B cell (primary cell): Measurements from ENCODE around the gene CBX2. TPM values are rescaled to one million over a fixed set of nuclear protein-coding genes. Genes with fewer than 3 reads are reported as not detected.

ENCODE experiments used
- ATAC-seq: fragments of 200-7000 bp; cut with Tn5 transposase; one replicate; pipeline ENCODE4 v1.10.0; 2021; ENCODE audit warnings: low read depth, mild to moderate bottlenecking, moderate number of reproducible peaks, moderate library complexity
- CTCF ChIA-PET: fragments of 350-600 bp; sonication (Branson Sonifier 250); formaldehyde crosslinking; loops from one replicate; lab custom pipeline; 2021; ENCODE audit warnings: antibody characterized with exemption, inconsistent platforms; lab: Charles Lee
- POLR2A ChIA-PET: fragments of 350-600 bp; sonication (Branson Sonifier 250); formaldehyde crosslinking; loops from one replicate; lab custom pipeline; 2021; ENCODE audit warnings: antibody characterized with exemption; lab: Charles Lee
- DNase-seq: peaks from one replicate; pipeline ENCODE4 v3.0.0; 2013
- H2AFZ ChIP-seq: 2 replicates; pipeline ENCODE4 v1.6.1; 2012; ENCODE audit warnings: mild to moderate bottlenecking, low read depth, low read length; ENCODE audit not compliant: insufficient read depth, poor library complexity, severe bottlenecking
- H3K27ac ChIP-seq, 2 donors: 1 replicate in 1 of 2; 2 replicates in 1 of 2; pipeline ENCODE4 v1.5.1; 2012 to 2013; ENCODE audit warnings: low read length in 2 of 2, mild to moderate bottlenecking in 2 of 2, moderate library complexity in 1 of 2
- H3K27me3 ChIP-seq, 4 experiments: fragments of 200-600 bp in 1 of 4; sonication (generic) in 1 of 4; replicated peaks in 1 of 4; 1 replicate in 2 of 4; 2 replicates in 2 of 4; pipeline versions ENCODE4 v1.6.1 to v1.7.0; 2013 to 2016; ENCODE audit warnings: low read length in 3 of 4, mild to moderate bottlenecking in 2 of 4, mixed read lengths in 1 of 4, moderate library complexity in 1 of 4; ENCODE audit not compliant: insufficient read depth in 4 of 4, control insufficient read depth in 3 of 4; ENCODE audit errors: control extremely low read depth in 1 of 4
- H3K36me3 ChIP-seq, 2 experiments: replicated peaks in 1 of 2; 1 replicate in 1 of 2; 2 replicates in 1 of 2; pipeline versions ENCODE4 v1.6.1 to v1.7.1; 2013; ENCODE audit warnings: low read length in 1 of 2; ENCODE audit not compliant: insufficient read depth in 2 of 2, control insufficient read depth in 1 of 2; ENCODE audit errors: control extremely low read depth in 1 of 2, extremely low read depth in 1 of 2
- H3K4me1 ChIP-seq, 2 donors: fragments of 200-600 bp in 1 of 2; sonication (generic) in 1 of 2; 1 replicate in 1 of 2; 2 replicates in 1 of 2; pipeline versions ENCODE4 v1.5.1 to v1.6.1; 2013 to 2017; ENCODE audit warnings: low read length in 2 of 2; ENCODE audit not compliant: control insufficient read depth in 2 of 2, insufficient read depth in 2 of 2
- H3K4me2 ChIP-seq: replicated peaks from 2 replicates; pipeline ENCODE3; 2012; ENCODE audit warnings: mild to moderate bottlenecking, low read depth, low read length; ENCODE audit not compliant: poor library complexity, severe bottlenecking
- H3K4me3 ChIP-seq, 5 experiments: fragments of 200-600 bp in 1 of 5; sonication (generic) in 1 of 5; 1 replicate in 3 of 5; 2 replicates in 2 of 5; pipeline versions ENCODE4 v1.5.1 to v1.7.0; 2011 to 2016; ENCODE audit warnings: low read length in 4 of 5, mild to moderate bottlenecking in 4 of 5, low read depth in 2 of 5, control low read depth in 1 of 5, moderate library complexity in 1 of 5; ENCODE audit not compliant: insufficient read depth in 1 of 5; ENCODE audit errors: control extremely low read depth in 1 of 5, extremely low read depth in 1 of 5
- H3K79me2 ChIP-seq: fragments of 200-600 bp; sonication (generic); one replicate; pipeline ENCODE4 v1.6.0; 2016; ENCODE audit warnings: low read length; ENCODE audit not compliant: control insufficient read depth, insufficient read depth
- H3K9ac ChIP-seq: fragments of 200-600 bp; sonication (generic); 2 replicates; pipeline ENCODE4 v1.6.1; 2017; ENCODE audit warnings: mild to moderate bottlenecking, low read length, moderate library complexity
- H3K9me3 ChIP-seq, 3 donors: one replicate each; pipeline versions ENCODE4 v1.6.1 to v1.7.1; 2013; ENCODE audit warnings: low read length in 2 of 3; ENCODE audit not compliant: control insufficient read depth in 2 of 3, insufficient read depth in 1 of 3; ENCODE audit errors: control extremely low read depth in 1 of 3
- H4K20me1 ChIP-seq: 2 replicates; pipeline ENCODE4 v1.6.0; 2012; ENCODE audit warnings: mild to moderate bottlenecking, low read length; ENCODE audit not compliant: insufficient read depth, control insufficient read depth, poor library complexity, severe bottlenecking
- H3K27ac Mint-ChIP-seq: one replicate; pipeline ENCODE4 v1.8.0; 2021; ENCODE audit warnings: mixed read lengths
- H3K27me3 Mint-ChIP-seq: one replicate; pipeline ENCODE4 v1.8.0; 2021; ENCODE audit warnings: mixed read lengths
- H3K4me1 Mint-ChIP-seq: one replicate; pipeline ENCODE4 v1.8.0; 2021; ENCODE audit warnings: mixed read lengths
- H3K4me3 Mint-ChIP-seq: one replicate; pipeline ENCODE4 v1.8.0; 2021; ENCODE audit warnings: mixed read lengths
- H3K9me3 Mint-ChIP-seq: one replicate; pipeline ENCODE4 v1.8.0; 2022; ENCODE audit warnings: mixed read lengths; ENCODE audit not compliant: insufficient read depth
- CTCF ChIP-seq: fragments of 200-600 bp; IDR thresholded peaks from one replicate; pipeline ENCODE4 v1.8.0; 2022; ENCODE audit warnings: antibody characterized with exemption, mild to moderate bottlenecking
- EZH2 ChIP-seq: IDR thresholded peaks from 2 replicates; pipeline ENCODE4 v1.6.1; 2012; ENCODE audit warnings: borderline replicate concordance, low read depth, mild to moderate bottlenecking, moderate library complexity, low read length; ENCODE audit not compliant: insufficient read depth, poor library complexity, severe bottlenecking
- WGBS: methylation state at CpG from one replicate; pipeline ENCODE4 v1.1.5; 2013; ENCODE audit warnings: missing lambda C conversion rate; ENCODE audit not compliant: insufficient coverage; 5-methylcytosine and 5-hydroxymethylcytosine counted together
- intact Hi-C: fragments of 100-400 bp; cut with micrococcal nuclease; formaldehyde crosslinking; loops from one replicate; pipeline ENCODE4 v1.10.0; 2022
- polyA plus RNA-seq: library from polyadenylated mRNA; depleted of rRNA; stranded (reverse); fragments of >200 nt; gene quantifications from 2 replicates; pipeline ENCODE4 v1.2.3, GENCODE V29; 2012
- total RNA-seq, 2 donors: library from RNA; stranded (reverse); fragments of 120-200 nt in 1 of 2; gene quantifications; 1 replicate in 1 of 2; 2 replicates in 1 of 2; pipeline versions ENCODE4 v1.2.3 to v1.2.4, GENCODE V29; 2013 to 2022

CBX2 gene
- total and polyA plus RNA-seq, 2 donors (not counting 1 experiment from before 2014, with no cell fraction given) = 0.10 to 0.47 TPM

- H3K27me3 Mint-ChIP-seq = peaks cover 13% of the 10 kb centered on the region
- ATAC-seq (no peak), DNase-seq (no peak)
- H3K4me1 ChIP-seq = peaks cover 9 to 33% of the 10 kb centered on the region in 2 donors
- H3K4me3 ChIP-seq = no peak overlapping the region
- H4K20me1 ChIP-seq = peaks cover 50% of the 10 kb centered on the region
- intact Hi-C loops = loop anchor here (10.0 kb wide), 1 partner anchor 1696 kb away; the partner anchor contains the start of gene TMC8
- TF ChIP-seq CTCF (no peak), EZH2 (no peak)
- ChIA-PET POLR2A (no interaction called here), CTCF (interaction anchor here (1.0 kb wide), 1 partner anchor 9 kb away, joined by 4 read pairs; no protein-coding TSS in a partner anchor)
- H3K27ac ChIP-seq = no peak overlapping the region
- no peak overlapping the region for H2AFZ ChIP-seq
- no peak overlapping the region for H3K4me3 Mint-ChIP-seq
- no peak overlapping the region for H3K4me2 ChIP-seq
- H3K79me2 ChIP-seq = peaks cover 15% of the 10 kb centered on the region
- peaks cover 30% of the 10 kb centered on the region for H3K4me1 Mint-ChIP-seq
- H3K9me3 Mint-ChIP-seq = no peaks in the 10 kb centered on the region
- 84% methylated on average over 7 of the region's 8 CpGs for WGBS
- H3K9ac ChIP-seq = no peak overlapping the region
- H3K36me3 ChIP-seq = peaks cover 0 to 21% of the 10 kb centered on the region in 2 experiments
- H3K9me3 ChIP-seq = peaks cover 0 to 3% (median 0%) of the 10 kb centered on the region in 3 donors
- peaks cover 0 to 9% (median 0%) of the 10 kb centered on the region in 4 experiments for H3K27me3 ChIP-seq
- H3K27ac Mint-ChIP-seq = no peak overlapping the region
These were observed 52.4 kb downstream of the CBX2 start for GRCh38 chr17:79830303-79830702.

GRCh38 chr17:79830763-79831264 lies 52.9 kb downstream of the CBX2 start:
- H3K4me3 ChIP-seq = no peak overlapping the region
- ATAC-seq (no peak), DNase-seq (no peak)
- peaks cover 0 to 26% of the 10 kb centered on the region in 2 experiments for H3K36me3 ChIP-seq
- no peak overlapping the region for H3K27ac ChIP-seq
- intact Hi-C loops = loop anchor here (10.0 kb wide), 1 partner anchor 1696 kb away; the partner anchor contains the start of gene TMC8
- POLR2A ChIA-PET = no interaction called here
- peaks cover 13% of the 10 kb centered on the region for H3K27me3 Mint-ChIP-seq
- H3K27ac Mint-ChIP-seq = no peak overlapping the region
- H3K9me3 Mint-ChIP-seq = no peaks in the 10 kb centered on the region
- CTCF ChIA-PET = interaction anchor here (1.0 kb wide), 1 partner anchor 9 kb away, joined by 4 read pairs; no protein-coding TSS in a partner anchor
- TF ChIP-seq EZH2 = no peak
- TF ChIP-seq CTCF = no peak
- H3K4me1 Mint-ChIP-seq = peaks cover 29% of the 10 kb centered on the region
- no peak overlapping the region for H3K4me2 ChIP-seq
- H3K27me3 ChIP-seq = peaks cover 0 to 9% (median 0%) of the 10 kb centered on the region in 4 experiments
- H3K9me3 ChIP-seq = peaks cover 0 to 3% (median 0%) of the 10 kb centered on the region in 3 donors
- H3K4me3 Mint-ChIP-seq = no peak overlapping the region
- peaks cover 10 to 38% of the 10 kb centered on the region in 2 donors for H3K4me1 ChIP-seq
- no peak overlapping the region for H3K9ac ChIP-seq
- no peak overlapping the region for H2AFZ ChIP-seq
- peaks cover 55% of the 10 kb centered on the region for H4K20me1 ChIP-seq
- WGBS = 91% methylated on average over 7 of the region's 8 CpGs
- H3K79me2 ChIP-seq = peaks cover 20% of the 10 kb centered on the region
